Esophagus squamous epithelium (tissue), 5 donors: ENCODE measurements around the gene EPGN. TPM values are rescaled to one million over a fixed set of nuclear protein-coding genes. Genes with fewer than 3 reads are reported as not detected.

Experiments used
- DNase-seq: peaks from one replicate; lab custom pipeline; 2025; lab: John Stamatoyannopoulos, UW
- H3K27ac ChIP-seq, 4 donors: fragments of 200-600 bp; sonication (generic); one replicate each; pipeline ENCODE4 v1.5.1; 2016 to 2019; ENCODE audit warnings: mild to moderate bottlenecking in 1 of 4
- H3K27me3 ChIP-seq, 4 donors: fragments of 200-600 bp; sonication (generic); 1 replicate in 3 of 4; 2 replicates in 1 of 4; pipeline versions ENCODE4 v1.5.1 to v1.6.0; 2017 to 2021; ENCODE audit warnings: antibody characterized with exemption in 1 of 4
- H3K36me3 ChIP-seq, 3 donors: fragments of 200-600 bp; sonication (generic); one replicate each; pipeline ENCODE4 v1.5.1; 2016 to 2019
- H3K4me1 ChIP-seq, 3 donors: fragments of 200-600 bp; sonication (generic); one replicate each; pipeline ENCODE4 v1.5.1; 2017 to 2019
- H3K4me3 ChIP-seq, 4 donors: fragments of 200-600 bp; sonication (generic); 1 replicate in 3 of 4; 2 replicates in 1 of 4; pipeline ENCODE4 v1.5.1; 2016 to 2019; ENCODE audit warnings: mild to moderate bottlenecking in 2 of 4, moderate library complexity in 1 of 4
- H3K9me3 ChIP-seq, 3 donors: fragments of 200-600 bp; sonication (generic); one replicate each; pipeline ENCODE4 v1.5.1; 2016 to 2019
- CTCF ChIP-seq, 6 experiments: fragments of 450-650 bp in 4 of 6; fragments of 200-600 bp in 2 of 6; sonication (generic) in 2 of 6; IDR thresholded peaks; one replicate each; pipeline ENCODE4 v1.5.1; 2016 to 2019; ENCODE audit warnings: antibody characterized with exemption in 6 of 6, mild to moderate bottlenecking in 4 of 6, moderate library complexity in 4 of 6
- POLR2A ChIP-seq, 4 donors: fragments of 450-650 bp; IDR thresholded peaks; one replicate each; pipeline ENCODE4 v1.6.1; 2017; ENCODE audit warnings: antibody characterized with exemption in 4 of 4, mild to moderate bottlenecking in 4 of 4, moderate library complexity in 3 of 4
- WGBS, 2 donors: methylation state at CpG; one replicate each; pipeline ENCODE4 v1.1.5; 2018; 5-methylcytosine and 5-hydroxymethylcytosine counted together
- intact Hi-C: fragments of 100-400 bp; cut with DNase I; formaldehyde crosslinking; loops from one replicate; pipeline ENCODE4 v1.15.0; 2022
- total RNA-seq, 4 donors: library from RNA; depleted of rRNA; stranded (reverse); fragments of >200 nt; gene quantifications; one replicate each; pipeline ENCODE4 v1.1.0, GENCODE V29; 2016
- donor health status: DM: yes; HTN: yes; CAD: no.

EPGN gene
- total RNA-seq: 100 to 1,000 TPM in 1 of 4 donors, 10 to 100 TPM in 3; 48.8 to 118 (median 62.7) TPM

- intact Hi-C loops: no loop called here
- no peaks in the 10 kb centered on the region for H3K9me3 ChIP-seq
These were observed at the start of gene EPGN for GRCh38 chr4:74308215-74308614. Gene EPGN, plus strand, starts transcription at chr4:74308470. Its CDS starts 64 bp downstream, at chr4:74308534.

GRCh38 chr4:74258963-74259362, 49.3 kb upstream of the EPGN start:
- TF ChIP-seq POLR2A (IDR thresholded peaks at IDR 0.05) (no peak), CTCF (IDR thresholded peaks at IDR 0.05) (no peak)
- no peak for DNase-seq
- Histone ChIP-seq H3K4me3 (no peak overlapping the region), H3K27me3 (no peaks in the 10 kb centered on the region), H3K4me1 (peaks cover 0 to 16% (median 0%) of the 10 kb centered on the region in 3 donors), H3K9me3 (peaks cover 0 to under 1% (median 0%) of the 10 kb centered on the region in 3 donors), H3K27ac (no peak overlapping the region), H3K36me3 (no peaks in the 10 kb centered on the region)
- 56 to 63% methylated on average over 1 of the region's 1 CpG for WGBS, 2 donors
- intact Hi-C loops: no loop called here

More at GRCh38 chr4:74308215-74308614, at the start of gene EPGN:
- Histone ChIP-seq H3K4me1 (peaks cover 0 to 15% (median 3%) of the 10 kb centered on the region in 3 donors), H3K4me3 (peak within 1 kb of the TSS; percentile 2 to 31 (median 16)), H3K36me3 (peaks cover 0 to 9% (median 0%) of the 10 kb centered on the region in 3 donors), H3K27ac (peak within 1 kb of the TSS in 3 of 4 donors; percentile 50 to 78 (median 63)), H3K27me3 (no peaks in the 10 kb centered on the region)
- DNase-seq: no peak
- no peak for TF ChIP-seq POLR2A (IDR thresholded peaks at IDR 0.05)
- TF ChIP-seq CTCF (IDR thresholded peaks at IDR 0.05): no peak
- WGBS, 2 donors: 23 to 27% methylated on average over 5 of the region's 5 CpGs

GRCh38 chr4:74260036-74260435, 48.2 kb upstream of the EPGN start:
- no peak overlapping the region for H3K4me3 ChIP-seq
- H3K4me1 ChIP-seq: peaks cover 0 to 16% (median 0%) of the 10 kb centered on the region in 3 donors
- no peaks in the 10 kb centered on the region for H3K27me3 ChIP-seq
- intact Hi-C loops: no loop called here
- no peak overlapping the region for H3K27ac ChIP-seq
- no peaks in the 10 kb centered on the region for H3K9me3 ChIP-seq
- 92 to 100% methylated on average over 1 of the region's 1 CpG for WGBS, 2 donors
- no peak for DNase-seq
- TF ChIP-seq POLR2A (IDR thresholded peaks at IDR 0.05) (no peak), CTCF (IDR thresholded peaks at IDR 0.05) (no peak)
- no peaks in the 10 kb centered on the region for H3K36me3 ChIP-seq

GRCh38 chr4:74262522-74262921, 45.7 kb upstream of the EPGN start:
- Histone ChIP-seq H3K4me3 (no peak overlapping the region), H3K27me3 (no peaks in the 10 kb centered on the region), H3K4me1 (peaks cover 0 to 19% (median 2%) of the 10 kb centered on the region in 3 donors), H3K9me3 (no peaks in the 10 kb centered on the region), H3K27ac (no peak overlapping the region), H3K36me3 (no peaks in the 10 kb centered on the region)
- TF ChIP-seq CTCF (IDR thresholded peaks at IDR 0.05) (no peak), POLR2A (IDR thresholded peaks at IDR 0.05) (no peak)
- DNase-seq: no peak
- intact Hi-C loops: no loop called here

- Histone ChIP-seq H3K27me3 (no peaks in the 10 kb centered on the region), H3K27ac (no peak overlapping the region), H3K36me3 (no peaks in the 10 kb centered on the region), H3K4me1 (peaks cover 3 to 29% (median 8%) of the 10 kb centered on the region in 3 donors), H3K4me3 (no peak overlapping the region), H3K9me3 (no peaks in the 10 kb centered on the region)
- no peak for DNase-seq
- no peak for TF ChIP-seq POLR2A (IDR thresholded peaks at IDR 0.05)
- no peak for TF ChIP-seq CTCF (IDR thresholded peaks at IDR 0.05)
- intact Hi-C loops: no loop called here
These were observed 44.7 kb upstream of the EPGN start for GRCh38 chr4:74263551-74263950.
